Fibroblast of skin of back (primary cell): Measurements from ENCODE around the gene DAZL.

Source experiments
- DNase-seq: peaks from one replicate; pipeline ENCODE4 v3.0.0-alpha.2; 2013

The DAZL gene

GRCh38 chr3:16543242-16543864, 61.9 kb downstream of the DAZL start:
- no peak for DNase-seq

GRCh38 chr3:16538507-16538906, 66.7 kb downstream of the DAZL start:
- no peak for DNase-seq

GRCh38 chr3:16536996-16537395, 68.2 kb downstream of the DAZL start:
- no peak for DNase-seq
